H9 (cell line): ENCODE measurements around the gene SV2C. TPM values are rescaled to one million over a fixed set of nuclear protein-coding genes. Genes with fewer than 3 reads are reported as not detected.

Experiments used
- DNase-seq: peaks from one replicate; pipeline ENCODE4 v3.0.0-alpha.2; 2017
- H2AFZ ChIP-seq: one replicate; pipeline ENCODE4 v1.6.1; 2013; ENCODE audit warnings: mild to moderate bottlenecking, low read length, control low read depth, moderate library complexity
- H2AK5ac ChIP-seq: 2 replicates; pipeline ENCODE4 v1.6.1; 2013; ENCODE audit warnings: low read length, control low read depth, mixed read lengths; ENCODE audit not compliant: insufficient read length
- H2BK120ac ChIP-seq: one replicate; pipeline ENCODE4 v1.6.1; 2013; ENCODE audit warnings: low read depth, mild to moderate bottlenecking, low read length, control low read depth, inconsistent platforms; ENCODE audit not compliant: poor library complexity, severe bottlenecking
- H2BK12ac ChIP-seq: 2 replicates; pipeline ENCODE4 v1.6.1; 2013; ENCODE audit warnings: low read length, control low read depth, mixed read lengths, low read depth; ENCODE audit not compliant: insufficient read length
- H2BK15ac ChIP-seq: 2 replicates; pipeline ENCODE4 v1.6.1; 2013; ENCODE audit warnings: low read depth, low read length, control low read depth
- H2BK20ac ChIP-seq: one replicate; pipeline ENCODE4 v1.6.1; 2013; ENCODE audit warnings: low read depth, mild to moderate bottlenecking, low read length, control low read depth, inconsistent platforms; ENCODE audit not compliant: poor library complexity, severe bottlenecking
- H2BK5ac ChIP-seq: 2 replicates; pipeline ENCODE4 v1.6.1; 2013; ENCODE audit warnings: low read length, control low read depth, mixed read lengths; ENCODE audit not compliant: insufficient read length
- H3K14ac ChIP-seq: 2 replicates; pipeline ENCODE4 v1.6.1; 2013; ENCODE audit warnings: low read length, control low read depth; ENCODE audit not compliant: insufficient read depth
- H3K18ac ChIP-seq: 2 replicates; pipeline ENCODE4 v1.6.1; 2013; ENCODE audit warnings: low read depth, mild to moderate bottlenecking, mixed read lengths, low read length, control low read depth; ENCODE audit not compliant: insufficient read length
- H3K23ac ChIP-seq: 2 replicates; pipeline ENCODE4 v1.6.1; 2013; ENCODE audit warnings: low read length, control low read depth, mixed read lengths, low read depth; ENCODE audit not compliant: insufficient read length
- H3K23me2 ChIP-seq: 2 replicates; pipeline ENCODE4 v1.6.1; 2013; ENCODE audit warnings: low read depth, mild to moderate bottlenecking, mixed read lengths, low read length, control low read depth; ENCODE audit not compliant: insufficient read length, poor library complexity, severe bottlenecking
- H3K27ac ChIP-seq: 2 replicates; pipeline ENCODE4 v1.5.1; 2013; ENCODE audit warnings: low read length, control low read depth, mixed read lengths, low read depth; ENCODE audit not compliant: insufficient read length
- H3K27me3 ChIP-seq: 2 replicates; pipeline ENCODE4 v1.6.1; 2013; ENCODE audit warnings: low read length, control low read depth, inconsistent platforms; ENCODE audit not compliant: insufficient read depth
- H3K4ac ChIP-seq: 2 replicates; pipeline ENCODE4 v1.6.1; 2013; ENCODE audit warnings: low read depth, mild to moderate bottlenecking, control low read depth, inconsistent platforms, low read length, moderate library complexity
- H3K4me1 ChIP-seq: 2 replicates; pipeline ENCODE4 v1.6.1; 2013; ENCODE audit warnings: low read length, control low read depth, inconsistent platforms; ENCODE audit not compliant: insufficient read depth
- H3K4me2 ChIP-seq: 2 replicates; pipeline ENCODE4 v1.6.1; 2013; ENCODE audit warnings: low read length, control low read depth, mixed read lengths; ENCODE audit not compliant: insufficient read length, insufficient read depth
- H3K56ac ChIP-seq: 2 replicates; pipeline ENCODE4 v1.6.1; 2013; ENCODE audit warnings: low read depth, mild to moderate bottlenecking, mixed read lengths, low read length, control low read depth; ENCODE audit not compliant: insufficient read length
- H3K79me1 ChIP-seq: 2 replicates; pipeline ENCODE4 v1.6.1; 2013; ENCODE audit warnings: low read depth, mild to moderate bottlenecking, moderate library complexity, low read length, control low read depth, inconsistent platforms; ENCODE audit not compliant: insufficient read depth, poor library complexity, severe bottlenecking
- H3K79me2 ChIP-seq: 2 replicates; pipeline ENCODE4 v1.6.1; 2013; ENCODE audit warnings: low read length, control low read depth, inconsistent platforms; ENCODE audit not compliant: insufficient read depth
- H3K9ac ChIP-seq: 2 replicates; pipeline ENCODE4 v1.6.1; 2013; ENCODE audit warnings: low read length, control low read depth, mixed read lengths; ENCODE audit not compliant: insufficient read length; ENCODE audit errors: extremely low read depth
- H3K9me3 ChIP-seq: one replicate; pipeline ENCODE4 v1.6.1; 2013; ENCODE audit warnings: low read depth, low read length, inconsistent platforms; ENCODE audit not compliant: control insufficient read depth
- H3T11ph ChIP-seq: one replicate; pipeline ENCODE4 v1.6.1; 2013; ENCODE audit warnings: mild to moderate bottlenecking, low read length, control low read depth, inconsistent platforms
- H4K20me1 ChIP-seq: one replicate; pipeline ENCODE4 v1.6.1; 2013; ENCODE audit not compliant: control insufficient read depth, insufficient read length, insufficient read depth
- H4K5ac ChIP-seq: 2 replicates; pipeline ENCODE4 v1.6.1; 2013; ENCODE audit warnings: low read depth, mild to moderate bottlenecking, mixed read lengths, low read length, control low read depth; ENCODE audit not compliant: insufficient read length
- H4K8ac ChIP-seq: replicated peaks from 2 replicates; pipeline ENCODE4 v1.6.1; 2013; ENCODE audit warnings: low read length, control low read depth, mixed read lengths, low read depth; ENCODE audit not compliant: insufficient read length
- H4K91ac ChIP-seq: 2 replicates; pipeline ENCODE4 v1.6.1; 2013; ENCODE audit warnings: low read depth, mild to moderate bottlenecking, moderate library complexity, mixed read lengths, low read length, control low read depth; ENCODE audit not compliant: insufficient read length
- H3K27ac Mint-ChIP-seq, 3 experiments: 2 replicates in 2 of 3; 3 replicates in 1 of 3; pipeline ENCODE4 v1.8.0; 2020 to 2021; ENCODE audit warnings: mixed read lengths in 3 of 3, mild to moderate bottlenecking in 1 of 3, moderate library complexity in 1 of 3
- H3K27me3 Mint-ChIP-seq: 2 replicates; pipeline ENCODE4 v1.8.0; 2021; ENCODE audit warnings: low read depth, mild to moderate bottlenecking, moderate library complexity, mixed read lengths
- H3K36me3 Mint-ChIP-seq, 3 experiments: 2 replicates in 2 of 3; 3 replicates in 1 of 3; pipeline ENCODE4 v1.8.0; 2020 to 2021; ENCODE audit warnings: low read depth in 3 of 3, mixed read lengths in 3 of 3; ENCODE audit not compliant: insufficient read depth in 1 of 3
- H3K4me1 Mint-ChIP-seq, 2 experiments: 2 replicates each; pipeline ENCODE4 v1.8.0; 2020; ENCODE audit warnings: mixed read lengths in 2 of 2
- H3K4me3 Mint-ChIP-seq, 2 experiments: 2 replicates in 1 of 2; 3 replicates in 1 of 2; pipeline ENCODE4 v1.8.0; 2020 to 2021; ENCODE audit warnings: mild to moderate bottlenecking in 2 of 2, mixed read lengths in 2 of 2, moderate library complexity in 1 of 2
- H3K9me3 Mint-ChIP-seq, 2 experiments: 2 replicates in 1 of 2; 3 replicates in 1 of 2; pipeline ENCODE4 v1.8.0; 2020; ENCODE audit warnings: mild to moderate bottlenecking in 2 of 2, mixed read lengths in 2 of 2, moderate library complexity in 1 of 2
- WGBS: extraction: QIAGEN DNeasy Blood & Tissue Kit; methylation state at CpG from one replicate; pipeline ENCODE4 v1.1.7; 2013; ENCODE audit warnings: missing lambda C conversion rate, low lambda C conversion rate, mixed read lengths; ENCODE audit not compliant: insufficient read length; ENCODE audit errors: extremely low coverage; 5-methylcytosine and 5-hydroxymethylcytosine counted together
- total RNA-seq: library from RNA; stranded (reverse); gene quantifications from 2 replicates; pipeline ENCODE4 v1.2.1, GENCODE V29; 2021
- TF ChIP-seq, protein P1 (sequence below): fragments of 200-600 bp; sonication (generic); conservative IDR thresholded peaks from 3 replicates; pipeline ENCODE4 v1.8.0; 2021; ENCODE audit warnings: antibody characterized with exemption, mild to moderate bottlenecking

SV2C gene
- total RNA-seq, 1 experiment from 2014 or later: 0.09 TPM

GRCh38 chr5:76050134-76050533 is 33.0 kb upstream of the SV2C start:
- no peak overlapping the region for H4K8ac ChIP-seq
- no peak overlapping the region for H2BK12ac ChIP-seq
- peaks cover 2% of the 10 kb centered on the region; the same call in 1 of the 2 replicates for H3K27me3 Mint-ChIP-seq
- no peak overlapping the region for H2AFZ ChIP-seq
- H2AK5ac ChIP-seq: no peak overlapping the region
- TF ChIP-seq, protein P1, sequence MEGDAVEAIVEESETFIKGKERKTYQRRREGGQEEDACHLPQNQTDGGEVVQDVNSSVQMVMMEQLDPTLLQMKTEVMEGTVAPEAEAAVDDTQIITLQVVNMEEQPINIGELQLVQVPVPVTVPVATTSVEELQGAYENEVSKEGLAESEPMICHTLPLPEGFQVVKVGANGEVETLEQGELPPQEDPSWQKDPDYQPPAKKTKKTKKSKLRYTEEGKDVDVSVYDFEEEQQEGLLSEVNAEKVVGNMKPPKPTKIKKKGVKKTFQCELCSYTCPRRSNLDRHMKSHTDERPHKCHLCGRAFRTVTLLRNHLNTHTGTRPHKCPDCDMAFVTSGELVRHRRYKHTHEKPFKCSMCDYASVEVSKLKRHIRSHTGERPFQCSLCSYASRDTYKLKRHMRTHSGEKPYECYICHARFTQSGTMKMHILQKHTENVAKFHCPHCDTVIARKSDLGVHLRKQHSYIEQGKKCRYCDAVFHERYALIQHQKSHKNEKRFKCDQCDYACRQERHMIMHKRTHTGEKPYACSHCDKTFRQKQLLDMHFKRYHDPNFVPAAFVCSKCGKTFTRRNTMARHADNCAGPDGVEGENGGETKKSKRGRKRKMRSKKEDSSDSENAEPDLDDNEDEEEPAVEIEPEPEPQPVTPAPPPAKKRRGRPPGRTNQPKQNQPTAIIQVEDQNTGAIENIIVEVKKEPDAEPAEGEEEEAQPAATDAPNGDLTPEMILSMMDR: no peak
- no peaks in the 10 kb centered on the region for H3K36me3 Mint-ChIP-seq
- H3K18ac ChIP-seq: no peak overlapping the region
- no peak overlapping the region for H3K9ac ChIP-seq
- H2BK5ac ChIP-seq: no peak overlapping the region
- no CpG with 5 or more reads among the region's 1 CpG for WGBS
- H3K9me3 Mint-ChIP-seq: peaks cover under 1 to 6% of the 10 kb centered on the region in 2 experiments; a peak in 3 of 5 replicates
- H4K91ac ChIP-seq: no peak overlapping the region
- no peak overlapping the region for H2BK15ac ChIP-seq
- H3K23ac ChIP-seq: no peak overlapping the region
- H3K27me3 ChIP-seq: no peaks in the 10 kb centered on the region
- H3K79me2 ChIP-seq: no peaks in the 10 kb centered on the region
- no peak overlapping the region for H3K27ac Mint-ChIP-seq
- H3K23me2 ChIP-seq: no peaks in the 10 kb centered on the region
- no peak overlapping the region for H4K5ac ChIP-seq
- no peak overlapping the region for H3K4me3 Mint-ChIP-seq
- H4K20me1 ChIP-seq: no peaks in the 10 kb centered on the region
- H3T11ph ChIP-seq: no peak overlapping the region
- no peak overlapping the region for H3K4ac ChIP-seq
- H2BK120ac ChIP-seq: no peak overlapping the region
- peaks cover 0 to 3% of the 10 kb centered on the region in 2 experiments; a peak in 1 of 4 replicates for H3K4me1 Mint-ChIP-seq
- no peak overlapping the region for H2BK20ac ChIP-seq
- H3K14ac ChIP-seq: no peak overlapping the region
- H3K27ac ChIP-seq: no peak overlapping the region
- no peaks in the 10 kb centered on the region for H3K9me3 ChIP-seq
- no peaks in the 10 kb centered on the region for H3K79me1 ChIP-seq
- DNase-seq: no peak
- no peak overlapping the region for H3K4me2 ChIP-seq
- no peak overlapping the region for H3K56ac ChIP-seq
- H3K4me1 ChIP-seq: no peaks in the 10 kb centered on the region
